H9 (cell line): ENCODE results near the gene OVOL2. TPM values are rescaled to one million over a fixed set of nuclear protein-coding genes. Genes with fewer than 3 reads are reported as not detected.
A peak's percentile ranks its signal among the peaks of the same experiment; 100 is the strongest.

Experiments used
- DNase-seq: peaks from one replicate; pipeline ENCODE4 v3.0.0-alpha.2; 2017
- H2AFZ ChIP-seq: one replicate; pipeline ENCODE4 v1.6.1; 2013; ENCODE audit warnings: mild to moderate bottlenecking, low read length, control low read depth, moderate library complexity
- H2AK5ac ChIP-seq: 2 replicates; pipeline ENCODE4 v1.6.1; 2013; ENCODE audit warnings: low read length, control low read depth, mixed read lengths; ENCODE audit not compliant: insufficient read length
- H2BK120ac ChIP-seq: one replicate; pipeline ENCODE4 v1.6.1; 2013; ENCODE audit warnings: low read depth, mild to moderate bottlenecking, low read length, control low read depth, inconsistent platforms; ENCODE audit not compliant: poor library complexity, severe bottlenecking
- H2BK12ac ChIP-seq: 2 replicates; pipeline ENCODE4 v1.6.1; 2013; ENCODE audit warnings: low read length, control low read depth, mixed read lengths, low read depth; ENCODE audit not compliant: insufficient read length
- H2BK15ac ChIP-seq: 2 replicates; pipeline ENCODE4 v1.6.1; 2013; ENCODE audit warnings: low read depth, low read length, control low read depth
- H2BK20ac ChIP-seq: one replicate; pipeline ENCODE4 v1.6.1; 2013; ENCODE audit warnings: low read depth, mild to moderate bottlenecking, low read length, control low read depth, inconsistent platforms; ENCODE audit not compliant: poor library complexity, severe bottlenecking
- H2BK5ac ChIP-seq: 2 replicates; pipeline ENCODE4 v1.6.1; 2013; ENCODE audit warnings: low read length, control low read depth, mixed read lengths; ENCODE audit not compliant: insufficient read length
- H3K14ac ChIP-seq: 2 replicates; pipeline ENCODE4 v1.6.1; 2013; ENCODE audit warnings: low read length, control low read depth; ENCODE audit not compliant: insufficient read depth
- H3K18ac ChIP-seq: 2 replicates; pipeline ENCODE4 v1.6.1; 2013; ENCODE audit warnings: low read depth, mild to moderate bottlenecking, mixed read lengths, low read length, control low read depth; ENCODE audit not compliant: insufficient read length
- H3K23ac ChIP-seq: 2 replicates; pipeline ENCODE4 v1.6.1; 2013; ENCODE audit warnings: low read length, control low read depth, mixed read lengths, low read depth; ENCODE audit not compliant: insufficient read length
- H3K23me2 ChIP-seq: 2 replicates; pipeline ENCODE4 v1.6.1; 2013; ENCODE audit warnings: low read depth, mild to moderate bottlenecking, mixed read lengths, low read length, control low read depth; ENCODE audit not compliant: insufficient read length, poor library complexity, severe bottlenecking
- H3K27ac ChIP-seq: 2 replicates; pipeline ENCODE4 v1.5.1; 2013; ENCODE audit warnings: low read length, control low read depth, mixed read lengths, low read depth; ENCODE audit not compliant: insufficient read length
- H3K27me3 ChIP-seq: 2 replicates; pipeline ENCODE4 v1.6.1; 2013; ENCODE audit warnings: low read length, control low read depth, inconsistent platforms; ENCODE audit not compliant: insufficient read depth
- H3K4ac ChIP-seq: 2 replicates; pipeline ENCODE4 v1.6.1; 2013; ENCODE audit warnings: low read depth, mild to moderate bottlenecking, control low read depth, inconsistent platforms, low read length, moderate library complexity
- H3K4me1 ChIP-seq: 2 replicates; pipeline ENCODE4 v1.6.1; 2013; ENCODE audit warnings: low read length, control low read depth, inconsistent platforms; ENCODE audit not compliant: insufficient read depth
- H3K4me2 ChIP-seq: 2 replicates; pipeline ENCODE4 v1.6.1; 2013; ENCODE audit warnings: low read length, control low read depth, mixed read lengths; ENCODE audit not compliant: insufficient read length, insufficient read depth
- H3K56ac ChIP-seq: 2 replicates; pipeline ENCODE4 v1.6.1; 2013; ENCODE audit warnings: low read depth, mild to moderate bottlenecking, mixed read lengths, low read length, control low read depth; ENCODE audit not compliant: insufficient read length
- H3K79me1 ChIP-seq: 2 replicates; pipeline ENCODE4 v1.6.1; 2013; ENCODE audit warnings: low read depth, mild to moderate bottlenecking, moderate library complexity, low read length, control low read depth, inconsistent platforms; ENCODE audit not compliant: insufficient read depth, poor library complexity, severe bottlenecking
- H3K79me2 ChIP-seq: 2 replicates; pipeline ENCODE4 v1.6.1; 2013; ENCODE audit warnings: low read length, control low read depth, inconsistent platforms; ENCODE audit not compliant: insufficient read depth
- H3K9ac ChIP-seq: 2 replicates; pipeline ENCODE4 v1.6.1; 2013; ENCODE audit warnings: low read length, control low read depth, mixed read lengths; ENCODE audit not compliant: insufficient read length; ENCODE audit errors: extremely low read depth
- H3K9me3 ChIP-seq: one replicate; pipeline ENCODE4 v1.6.1; 2013; ENCODE audit warnings: low read depth, low read length, inconsistent platforms; ENCODE audit not compliant: control insufficient read depth
- H3T11ph ChIP-seq: one replicate; pipeline ENCODE4 v1.6.1; 2013; ENCODE audit warnings: mild to moderate bottlenecking, low read length, control low read depth, inconsistent platforms
- H4K20me1 ChIP-seq: one replicate; pipeline ENCODE4 v1.6.1; 2013; ENCODE audit not compliant: control insufficient read depth, insufficient read length, insufficient read depth
- H4K5ac ChIP-seq: 2 replicates; pipeline ENCODE4 v1.6.1; 2013; ENCODE audit warnings: low read depth, mild to moderate bottlenecking, mixed read lengths, low read length, control low read depth; ENCODE audit not compliant: insufficient read length
- H4K8ac ChIP-seq: replicated peaks from 2 replicates; pipeline ENCODE4 v1.6.1; 2013; ENCODE audit warnings: low read length, control low read depth, mixed read lengths, low read depth; ENCODE audit not compliant: insufficient read length
- H4K91ac ChIP-seq: 2 replicates; pipeline ENCODE4 v1.6.1; 2013; ENCODE audit warnings: low read depth, mild to moderate bottlenecking, moderate library complexity, mixed read lengths, low read length, control low read depth; ENCODE audit not compliant: insufficient read length
- H3K27ac Mint-ChIP-seq, 3 experiments: 2 replicates in 2 of 3; 3 replicates in 1 of 3; pipeline ENCODE4 v1.8.0; 2020 to 2021; ENCODE audit warnings: mixed read lengths in 3 of 3, mild to moderate bottlenecking in 1 of 3, moderate library complexity in 1 of 3
- H3K27me3 Mint-ChIP-seq: 2 replicates; pipeline ENCODE4 v1.8.0; 2021; ENCODE audit warnings: low read depth, mild to moderate bottlenecking, moderate library complexity, mixed read lengths
- H3K36me3 Mint-ChIP-seq, 3 experiments: 2 replicates in 2 of 3; 3 replicates in 1 of 3; pipeline ENCODE4 v1.8.0; 2020 to 2021; ENCODE audit warnings: low read depth in 3 of 3, mixed read lengths in 3 of 3; ENCODE audit not compliant: insufficient read depth in 1 of 3
- H3K4me1 Mint-ChIP-seq, 2 experiments: 2 replicates each; pipeline ENCODE4 v1.8.0; 2020; ENCODE audit warnings: mixed read lengths in 2 of 2
- H3K4me3 Mint-ChIP-seq, 2 experiments: 2 replicates in 1 of 2; 3 replicates in 1 of 2; pipeline ENCODE4 v1.8.0; 2020 to 2021; ENCODE audit warnings: mild to moderate bottlenecking in 2 of 2, mixed read lengths in 2 of 2, moderate library complexity in 1 of 2
- H3K9me3 Mint-ChIP-seq, 2 experiments: 2 replicates in 1 of 2; 3 replicates in 1 of 2; pipeline ENCODE4 v1.8.0; 2020; ENCODE audit warnings: mild to moderate bottlenecking in 2 of 2, mixed read lengths in 2 of 2, moderate library complexity in 1 of 2
- WGBS: extraction: QIAGEN DNeasy Blood & Tissue Kit; methylation state at CpG from one replicate; pipeline ENCODE4 v1.1.7; 2013; ENCODE audit warnings: missing lambda C conversion rate, low lambda C conversion rate, mixed read lengths; ENCODE audit not compliant: insufficient read length; ENCODE audit errors: extremely low coverage; 5-methylcytosine and 5-hydroxymethylcytosine counted together
- total RNA-seq: library from RNA; stranded (reverse); gene quantifications from 2 replicates; pipeline ENCODE4 v1.2.1, GENCODE V29; 2021
- TF ChIP-seq, protein P1 (sequence below): fragments of 200-600 bp; sonication (generic); conservative IDR thresholded peaks from 3 replicates; pipeline ENCODE4 v1.8.0; 2021; ENCODE audit warnings: antibody characterized with exemption, mild to moderate bottlenecking

Gene OVOL2
- total RNA-seq, 1 experiment from 2014 or later = 5.8 TPM

DNA sequence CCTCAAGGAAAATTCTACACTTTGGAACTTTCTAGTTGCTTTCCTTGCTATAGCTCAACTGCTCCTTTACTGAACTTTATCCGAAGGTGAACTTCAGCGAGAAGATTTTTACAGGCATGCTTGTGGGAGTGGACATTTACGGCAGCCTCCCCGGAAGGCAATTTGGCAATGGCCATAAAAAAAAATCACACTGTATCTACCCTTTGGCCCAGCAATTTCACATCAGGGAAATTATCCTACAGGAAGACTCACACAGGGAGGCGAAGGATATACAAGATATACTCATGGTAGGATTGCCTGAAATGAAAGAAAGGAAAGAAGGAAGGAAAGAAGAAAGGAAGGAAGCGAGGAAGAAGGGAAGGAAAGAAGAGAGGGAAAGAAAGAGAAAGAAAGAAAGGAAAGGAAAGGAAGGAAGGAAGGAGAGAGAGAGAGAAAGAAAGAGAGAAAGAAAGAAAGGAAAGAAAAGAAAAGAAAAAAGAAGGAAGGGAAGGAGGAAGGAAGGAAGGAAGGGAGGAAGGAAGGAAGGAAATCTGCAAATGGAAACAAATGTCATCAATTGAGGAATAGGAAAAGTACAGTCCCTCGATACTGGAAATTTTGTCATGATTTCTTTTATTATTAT, 25.7 kb downstream of the OVOL2 start:
- no peak overlapping the region for H2BK5ac ChIP-seq
- H3K9me3 ChIP-seq = no peaks in the 10 kb centered on the region
- no peak overlapping the region for H3K4me2 ChIP-seq
- H4K20me1 ChIP-seq = no peaks in the 10 kb centered on the region
- H2BK120ac ChIP-seq = no peak overlapping the region
- DNase-seq = no peak
- Mint-ChIP-seq H3K4me3 (no peak overlapping the region), H3K27me3 (no peaks in the 10 kb centered on the region; the same call in 1 of the 2 replicates), H3K27ac (peak overlapping the region in 2 of 3 experiments; percentile 15 to 17; a peak in 3 of 7 replicates), H3K36me3 (peaks cover 0 to 10% (median 2%) of the 10 kb centered on the region in 3 experiments; a peak in 3 of 7 replicates), H3K9me3 (no peaks in the 10 kb centered on the region), H3K4me1 (peaks cover 8 to 27% of the 10 kb centered on the region in 2 experiments)
- H2BK15ac ChIP-seq = no peak overlapping the region
- no peak overlapping the region for H3K27ac ChIP-seq
- no peak overlapping the region for H3K56ac ChIP-seq
- H2AFZ ChIP-seq = no peak overlapping the region
- no peaks in the 10 kb centered on the region for H3K79me1 ChIP-seq
- H4K8ac ChIP-seq = no peak overlapping the region
- no CpG with 5 or more reads among the region's 7 CpGs for WGBS
- TF ChIP-seq, protein P1, sequence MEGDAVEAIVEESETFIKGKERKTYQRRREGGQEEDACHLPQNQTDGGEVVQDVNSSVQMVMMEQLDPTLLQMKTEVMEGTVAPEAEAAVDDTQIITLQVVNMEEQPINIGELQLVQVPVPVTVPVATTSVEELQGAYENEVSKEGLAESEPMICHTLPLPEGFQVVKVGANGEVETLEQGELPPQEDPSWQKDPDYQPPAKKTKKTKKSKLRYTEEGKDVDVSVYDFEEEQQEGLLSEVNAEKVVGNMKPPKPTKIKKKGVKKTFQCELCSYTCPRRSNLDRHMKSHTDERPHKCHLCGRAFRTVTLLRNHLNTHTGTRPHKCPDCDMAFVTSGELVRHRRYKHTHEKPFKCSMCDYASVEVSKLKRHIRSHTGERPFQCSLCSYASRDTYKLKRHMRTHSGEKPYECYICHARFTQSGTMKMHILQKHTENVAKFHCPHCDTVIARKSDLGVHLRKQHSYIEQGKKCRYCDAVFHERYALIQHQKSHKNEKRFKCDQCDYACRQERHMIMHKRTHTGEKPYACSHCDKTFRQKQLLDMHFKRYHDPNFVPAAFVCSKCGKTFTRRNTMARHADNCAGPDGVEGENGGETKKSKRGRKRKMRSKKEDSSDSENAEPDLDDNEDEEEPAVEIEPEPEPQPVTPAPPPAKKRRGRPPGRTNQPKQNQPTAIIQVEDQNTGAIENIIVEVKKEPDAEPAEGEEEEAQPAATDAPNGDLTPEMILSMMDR = no peak
- no peaks in the 10 kb centered on the region for H3K23me2 ChIP-seq
- H3K4me1 ChIP-seq = no peaks in the 10 kb centered on the region
- H3K79me2 ChIP-seq = no peaks in the 10 kb centered on the region
- H3K9ac ChIP-seq = no peak overlapping the region
- no peaks in the 10 kb centered on the region for H3K27me3 ChIP-seq
- H4K5ac ChIP-seq = no peak overlapping the region
- H3K18ac ChIP-seq = no peak overlapping the region
- no peak overlapping the region for H4K91ac ChIP-seq
- H2BK20ac ChIP-seq = no peak overlapping the region
- no peak overlapping the region for H3K23ac ChIP-seq
- no peak overlapping the region for H3K14ac ChIP-seq
- H2BK12ac ChIP-seq = no peak overlapping the region
- H3K4ac ChIP-seq = no peak overlapping the region
- no peak overlapping the region for H3T11ph ChIP-seq
- no peak overlapping the region for H2AK5ac ChIP-seq
